GM19238 (cell line): ENCODE results near the gene SUPT3H.

Experiments used
- DNase-seq: peaks from one replicate; pipeline ENCODE4 v3.0.0; 2011; ENCODE audit warnings: low spot score; ENCODE audit not compliant: insufficient read length

The SUPT3H gene

GRCh38 chr6:45388328-45388727, 10.6 kb upstream of the SUPT3H start:
- no peak for DNase-seq

DNA sequence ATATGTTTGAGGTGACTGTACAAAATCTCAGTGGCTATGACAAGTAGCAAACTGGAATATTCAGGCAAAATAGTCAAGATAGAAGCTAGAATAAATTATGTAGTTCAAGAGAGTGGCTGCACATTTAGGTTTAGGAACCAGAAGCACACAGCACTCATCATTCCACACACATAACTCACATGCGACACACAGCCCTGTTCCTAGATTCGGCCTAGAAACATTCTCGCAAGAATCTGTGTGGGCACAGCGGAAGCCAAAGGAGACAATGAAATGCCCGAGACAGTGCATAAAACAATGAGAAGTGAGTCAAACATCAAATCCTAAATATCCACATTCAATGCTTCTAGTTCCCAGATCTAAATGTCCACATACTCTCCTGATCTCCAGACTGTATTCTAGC, 9.5 kb upstream of the SUPT3H start:
- DNase-seq: no peak

DNA sequence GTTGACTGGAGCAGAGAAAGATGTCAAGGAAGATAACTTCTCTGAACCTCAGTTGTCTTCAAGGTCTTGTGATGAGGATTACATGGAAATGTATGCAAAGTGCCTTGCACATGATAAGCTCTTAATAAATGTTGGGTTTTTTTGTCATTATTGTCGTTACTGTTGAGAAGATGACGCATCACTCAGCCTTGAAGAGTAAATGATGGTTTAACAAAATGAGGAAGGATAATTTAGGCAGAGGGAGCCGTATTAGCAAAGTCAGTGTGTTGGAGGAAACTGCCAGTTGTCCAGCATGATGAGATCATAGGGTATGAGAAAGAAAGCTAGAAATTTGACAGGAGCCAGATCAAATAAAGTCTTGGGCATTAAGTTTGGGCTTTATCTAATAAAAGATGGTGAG, 8.8 kb upstream of the SUPT3H start:
- DNase-seq: no peak

- DNase-seq: no peak
Measured at GRCh38 chr6:45382391-45382790, 4.7 kb upstream of the SUPT3H start.

DNA sequence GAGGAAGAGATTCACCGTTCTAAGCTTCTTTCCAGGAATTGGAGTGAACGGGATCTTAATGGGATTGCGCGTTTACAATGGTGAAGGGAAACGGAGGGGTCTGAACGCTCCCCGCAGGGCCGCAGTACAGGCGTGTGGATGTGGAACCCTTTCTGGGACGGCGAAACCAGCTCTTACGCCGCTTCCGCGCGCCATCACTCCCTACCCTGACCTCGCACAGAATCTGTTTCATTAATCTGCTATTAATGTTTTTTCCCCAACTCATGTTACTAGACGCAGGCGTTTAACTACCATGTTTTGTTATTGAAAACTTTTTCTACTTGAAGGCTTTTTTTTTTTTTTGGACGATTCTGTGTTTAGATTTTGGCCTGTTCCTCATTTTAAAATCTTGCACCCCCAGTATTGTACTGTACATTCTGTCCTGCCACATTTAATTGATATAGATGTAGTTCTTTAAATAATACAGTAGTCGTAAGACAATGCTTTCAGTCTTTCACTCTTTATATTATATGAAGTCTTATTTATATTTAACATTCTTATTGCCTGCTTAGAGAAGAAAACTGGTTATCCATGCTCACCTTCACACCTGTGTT, 696 bp upstream of the SUPT3H start:
- DNase-seq: peak; percentile 2

- DNase-seq: no peak
Measured at GRCh38 chr6:45377043-45377553, 636 bp downstream of the SUPT3H start.

DNA sequence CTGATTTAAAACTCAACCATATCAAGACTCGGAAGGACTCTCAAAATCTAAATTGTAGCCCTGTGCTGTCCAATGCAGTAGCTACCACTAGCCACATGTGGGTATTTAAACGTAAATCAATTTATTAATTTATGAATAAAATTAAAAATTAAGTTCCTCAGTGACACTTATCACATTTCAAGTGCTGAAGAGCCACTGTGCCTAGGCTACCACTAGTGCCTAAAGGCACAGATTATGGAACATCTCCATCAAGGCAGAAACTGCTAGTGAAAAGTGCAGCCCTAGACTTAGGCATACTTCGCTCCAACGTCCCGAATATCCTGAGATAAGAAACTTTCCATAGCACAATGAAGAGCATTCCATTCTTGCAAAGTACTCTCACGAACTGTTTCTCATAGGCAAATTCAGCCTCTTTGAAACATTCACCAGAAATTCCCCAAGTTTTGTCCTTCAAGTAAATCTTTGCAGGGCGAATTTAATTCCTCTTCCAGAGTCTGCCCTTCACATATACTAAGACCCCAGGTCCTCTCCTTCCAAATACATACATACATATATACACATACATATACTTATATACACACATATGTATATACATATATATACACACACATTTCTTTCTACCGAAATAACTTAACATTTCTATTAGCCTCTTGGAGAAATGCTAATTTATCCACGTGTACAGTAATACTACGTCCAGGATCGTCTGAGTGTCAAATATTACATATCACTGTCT, 1.3 kb downstream of the SUPT3H start:
- no peak for DNase-seq

- no peak for DNase-seq
Measured at GRCh38 chr6:45375449-45375848, 2.3 kb downstream of the SUPT3H start.

GRCh38 chr6:45371924-45372573, 5.7 kb downstream of the SUPT3H start:
- DNase-seq: no peak

DNA sequence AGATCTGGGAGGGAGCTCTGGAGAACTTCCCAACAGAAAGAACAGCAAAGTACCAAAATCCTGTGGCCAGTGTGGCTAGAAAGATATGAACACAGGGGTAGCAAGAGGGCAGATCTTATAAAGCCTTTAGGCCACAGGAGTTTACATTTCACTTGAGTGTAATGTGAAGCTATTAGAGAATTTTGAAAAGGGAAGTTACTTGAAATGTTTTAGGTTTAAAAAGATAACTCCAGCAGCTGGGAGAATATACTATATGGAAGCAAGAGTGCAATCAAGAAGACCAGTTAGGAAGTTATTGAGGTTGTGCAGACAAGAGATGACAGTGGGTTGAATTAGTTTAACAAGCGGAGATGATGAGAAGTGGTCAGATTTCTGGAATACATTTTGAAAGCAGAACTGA, 7.9 kb downstream of the SUPT3H start:
- DNase-seq: no peak

DNA sequence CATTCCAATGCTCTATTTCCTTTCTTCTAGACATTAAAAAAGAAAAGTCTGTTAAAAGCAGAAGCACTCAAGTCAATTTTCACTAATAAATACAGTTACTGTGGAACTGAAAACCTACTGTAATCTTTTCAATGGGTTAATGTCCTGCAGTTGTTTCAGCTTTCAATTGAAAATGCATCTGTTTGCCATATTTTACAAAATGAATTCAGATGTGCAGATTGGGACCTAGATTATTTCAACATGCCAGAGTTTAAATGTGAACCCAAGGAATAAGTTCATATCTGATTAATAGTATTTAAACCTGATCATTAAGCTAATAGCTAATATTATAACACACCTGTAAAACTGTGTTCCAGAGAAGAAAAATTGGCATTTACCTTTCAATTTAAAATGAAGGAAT, 9.7 kb downstream of the SUPT3H start:
- no peak for DNase-seq

- DNase-seq: no peak
Measured at GRCh38 chr6:45366534-45366933, 11.2 kb downstream of the SUPT3H start.

DNA sequence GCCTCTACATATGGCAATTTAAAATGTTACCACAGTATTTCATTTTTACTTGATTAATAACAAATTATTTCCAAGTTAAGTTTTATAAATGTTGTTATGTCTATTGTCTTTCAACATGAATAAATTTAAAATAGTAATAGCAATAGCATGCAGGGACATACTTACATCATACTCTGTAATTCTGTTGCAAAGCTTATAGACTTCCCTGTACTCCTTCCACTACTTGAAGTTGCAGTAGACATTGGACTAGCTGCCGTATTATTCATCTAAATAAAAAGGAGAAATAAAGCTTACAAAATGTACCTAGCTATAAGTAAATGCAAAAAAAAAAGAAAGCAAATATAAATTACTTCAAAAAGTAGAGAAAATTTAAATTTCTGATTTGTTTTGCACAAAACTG, 12.7 kb downstream of the SUPT3H start:
- no peak for DNase-seq

DNA sequence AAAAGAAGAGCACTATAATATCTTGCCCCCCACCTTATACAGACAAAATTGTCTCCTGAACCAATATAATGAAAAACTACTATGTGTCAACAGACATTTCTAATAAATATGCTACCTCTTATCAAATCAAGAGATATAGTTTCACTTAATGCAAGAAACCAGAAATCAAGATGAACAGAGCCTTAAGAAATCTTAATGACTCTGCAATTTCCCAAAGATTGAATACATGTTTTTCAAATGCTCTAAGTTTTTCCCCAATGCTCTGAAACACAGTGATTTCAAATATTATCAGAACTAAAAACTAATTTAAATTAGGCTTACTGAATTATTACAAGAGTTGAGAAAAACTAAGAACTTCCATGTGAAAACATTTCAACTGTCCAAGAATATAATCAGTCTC, 13.3 kb downstream of the SUPT3H start:
- no peak for DNase-seq

DNA sequence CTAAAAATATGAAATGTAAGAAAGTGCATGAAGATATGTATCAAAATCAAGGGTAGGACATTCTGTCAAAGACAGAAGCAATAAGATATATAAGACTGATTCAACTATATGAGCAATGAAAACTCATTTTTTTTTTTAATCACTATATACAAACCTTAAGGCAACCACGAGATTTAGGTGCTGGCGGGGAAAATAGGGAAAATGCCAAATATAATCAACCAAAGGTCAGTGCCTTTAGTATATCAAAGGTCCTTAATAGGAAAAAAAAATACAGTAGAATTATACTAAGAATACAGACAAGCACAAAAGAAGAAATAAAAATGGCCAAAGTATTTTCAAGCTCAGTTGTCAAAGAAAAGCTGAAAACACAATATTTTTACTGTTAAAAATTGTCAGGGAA, 24.1 kb downstream of the SUPT3H start:
- DNase-seq: no peak

GRCh38 chr6:45351667-45352066, 26.1 kb downstream of the SUPT3H start:
- DNase-seq: no peak

DNA sequence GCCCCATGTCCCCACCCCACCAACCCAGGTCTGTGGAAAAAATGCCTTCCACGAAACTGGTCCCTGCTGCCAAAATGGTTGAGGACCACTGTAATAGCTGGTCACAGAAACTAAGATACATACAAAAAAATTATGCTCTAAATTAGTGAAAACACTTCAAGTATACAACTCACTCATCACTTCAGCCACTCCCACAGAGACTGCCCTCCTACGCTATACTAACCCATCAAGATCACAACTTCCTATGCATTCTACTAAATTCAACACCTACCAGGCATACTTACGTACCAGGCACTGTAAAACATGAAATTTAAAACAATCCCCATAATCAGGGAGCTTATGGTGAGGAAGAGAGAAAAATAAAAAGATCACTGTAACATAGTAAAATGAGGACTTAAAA, 26.7 kb downstream of the SUPT3H start:
- no peak for DNase-seq

DNA sequence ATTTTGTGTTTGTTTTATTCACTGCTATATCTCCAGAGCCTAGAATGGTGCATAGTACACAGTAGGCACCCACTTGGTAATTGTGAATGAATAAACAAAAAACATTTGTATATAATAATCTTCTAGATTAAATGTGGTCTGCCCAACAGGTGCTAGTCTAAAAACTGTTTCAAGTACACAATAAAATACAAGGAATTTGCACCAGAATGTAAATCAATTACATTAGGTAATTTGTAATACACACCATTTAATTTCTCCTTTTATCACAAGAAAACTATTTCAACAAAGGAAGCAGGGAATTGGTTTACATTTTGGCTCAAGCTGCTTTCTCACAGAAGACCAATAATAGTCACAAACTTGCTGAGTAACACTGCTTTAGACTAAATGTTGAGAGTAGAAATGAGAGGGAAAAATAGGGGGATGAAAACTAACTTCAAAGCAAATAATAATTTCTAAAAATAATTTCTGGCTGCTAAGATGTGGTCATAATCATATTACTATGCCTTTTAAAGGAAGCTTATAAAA, 27.5 kb downstream of the SUPT3H start:
- DNase-seq: no peak

DNA sequence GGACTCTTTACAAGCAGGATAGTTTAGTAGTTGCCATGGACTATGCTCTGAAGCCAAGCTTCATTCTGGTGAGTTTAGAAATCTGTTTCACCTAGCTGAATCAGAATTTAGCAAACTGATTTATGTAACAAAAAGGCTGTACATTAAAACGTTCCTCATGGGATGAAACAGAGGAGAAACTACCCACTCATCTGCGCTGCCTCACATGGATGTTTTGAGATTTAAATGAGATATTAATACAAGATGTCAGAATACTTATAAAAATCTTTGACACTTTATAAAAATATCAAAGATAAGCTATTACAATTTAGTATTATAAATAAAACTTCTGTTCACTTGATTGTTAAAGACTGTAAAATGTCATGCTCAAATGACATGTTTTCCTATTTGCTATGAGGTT, 32.8 kb downstream of the SUPT3H start:
- no peak for DNase-seq

DNA sequence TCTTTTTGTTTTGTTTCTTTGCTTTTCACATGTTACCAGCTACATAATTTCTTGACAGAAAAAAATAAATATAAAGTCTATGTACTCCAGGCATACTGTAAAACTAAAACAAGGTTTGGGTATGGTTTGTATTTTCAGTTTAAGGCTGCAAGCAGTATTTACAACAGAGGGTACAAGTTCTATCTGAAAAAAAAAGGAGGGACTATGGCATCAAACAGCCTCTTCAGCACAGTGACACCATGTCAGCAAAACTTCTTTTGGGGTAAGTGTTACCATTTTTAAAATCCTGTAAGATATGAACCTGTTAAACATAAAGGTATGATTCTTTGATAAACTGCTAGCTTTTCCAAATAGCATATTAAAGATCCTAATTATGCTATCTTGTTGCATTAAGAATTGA, 49.2 kb downstream of the SUPT3H start:
- DNase-seq: no peak

- DNase-seq: no peak
Measured at GRCh38 chr6:45327956-45328522, 49.7 kb downstream of the SUPT3H start, which contains the start of gene RUNX2. Gene RUNX2 (plus strand): TSS chr6:45328330. CDS start chr6:45328727, 397 bp downstream.
